ENCODE results near the gene DHX15.

The DHX15 gene

GRCh38 chr4:24582235-24582832 lies 2.0 kb downstream of the DHX15 start:
- no peak for DNase-seq

DNA sequence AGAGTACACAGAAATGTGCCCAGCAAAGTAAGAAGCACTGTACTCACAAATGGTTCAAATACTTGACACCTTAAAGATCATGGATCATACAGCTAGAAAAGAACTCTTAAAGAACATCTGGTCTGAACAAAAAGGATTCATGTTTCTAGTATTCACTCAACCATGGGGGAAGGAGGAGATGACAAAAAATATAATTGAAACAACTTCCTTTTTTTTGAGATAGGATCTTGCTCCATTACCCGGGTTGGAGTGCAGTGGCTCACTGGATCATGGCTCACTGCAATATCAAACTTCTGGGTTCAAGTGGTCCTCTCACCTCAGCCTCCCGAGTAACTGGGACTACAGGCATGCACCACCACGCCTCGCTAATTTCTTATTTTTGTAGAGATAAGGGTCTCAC lies 6.0 kb downstream of the DHX15 start:
- no peak for DNase-seq

- DNase-seq = no peak
Observed at GRCh38 chr4:24576276-24576675, 8.1 kb downstream of the DHX15 start.

DNA sequence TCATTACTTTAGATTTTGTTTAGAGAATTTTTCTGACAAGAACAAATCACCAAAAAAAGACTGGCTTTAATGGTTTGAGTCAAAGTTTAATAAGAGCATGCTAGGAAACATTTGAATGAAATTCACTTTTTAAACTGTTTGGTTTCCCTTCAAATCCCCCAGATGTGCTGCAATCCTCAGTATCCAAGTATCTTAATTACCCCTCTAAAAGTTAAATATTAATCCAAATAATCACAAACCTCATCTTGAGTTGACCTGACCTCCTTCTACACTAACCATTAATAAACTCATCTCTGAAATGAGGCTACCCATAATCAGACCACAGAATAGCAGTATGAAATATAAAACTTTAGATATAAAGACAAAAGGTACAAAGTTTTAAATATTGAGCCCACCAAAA lies 10.1 kb downstream of the DHX15 start:
- DNase-seq = no peak

GRCh38 chr4:24573582-24573981 lies 10.8 kb downstream of the DHX15 start:
- no peak for DNase-seq

DNA sequence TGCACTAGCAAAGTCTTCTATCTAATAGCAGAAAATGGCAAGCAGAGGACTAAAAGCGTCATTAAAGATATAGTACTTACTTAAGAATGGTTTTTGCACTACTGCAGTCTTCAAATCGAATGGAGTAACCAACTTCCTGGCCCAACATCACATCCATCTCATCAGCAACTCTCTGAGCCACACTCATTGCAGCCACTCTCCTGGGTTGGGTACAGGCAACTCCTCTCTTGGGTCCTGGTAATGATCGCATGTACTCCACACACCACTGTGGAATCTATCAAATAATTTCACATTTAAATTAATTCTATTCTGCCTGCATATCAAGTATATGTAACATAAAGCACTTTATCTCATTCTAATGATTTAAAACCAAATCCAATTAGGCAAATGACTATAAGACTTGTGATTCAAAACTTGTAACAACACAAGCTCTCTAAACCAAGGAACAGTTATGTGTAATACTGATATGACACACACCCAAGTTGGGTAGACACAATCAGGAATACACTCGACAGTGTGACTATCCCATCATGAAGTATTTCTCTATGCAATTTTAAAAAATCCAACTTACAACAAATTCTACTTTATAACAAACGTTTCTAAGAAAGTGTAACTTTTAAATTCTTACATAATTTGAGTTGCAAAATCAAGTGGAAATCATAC lies 13.6 kb downstream of the DHX15 start:
- DNase-seq = no peak

GRCh38 chr4:24570172-24570571 lies 14.2 kb downstream of the DHX15 start:
- DNase-seq = no peak

DNA sequence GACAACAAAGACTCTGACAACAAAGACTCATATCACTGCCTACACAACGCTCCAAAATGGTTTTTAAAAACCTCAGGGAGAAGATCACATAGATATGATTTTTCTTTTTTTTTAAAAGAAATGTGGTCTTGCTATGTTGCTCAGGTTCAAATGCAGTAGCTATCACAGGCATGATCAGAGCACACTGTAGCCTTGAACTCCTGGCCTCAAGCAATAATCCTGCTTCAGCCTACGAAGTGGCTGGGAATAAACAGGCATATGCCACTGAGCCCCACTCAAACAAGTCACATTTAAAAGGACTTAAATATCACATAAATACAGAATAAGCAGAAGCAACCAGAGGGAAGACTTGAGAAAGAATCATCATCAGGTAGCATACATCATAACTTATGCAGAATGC lies 14.7 kb downstream of the DHX15 start:
- no peak for DNase-seq

GRCh38 chr4:24568425-24568824 lies 15.9 kb downstream of the DHX15 start:
- no peak for DNase-seq

- DNase-seq = no peak
Observed at GRCh38 chr4:24565054-24565453, 19.3 kb downstream of the DHX15 start.

- no peak for DNase-seq
Observed at GRCh38 chr4:24564488-24564887, 19.9 kb downstream of the DHX15 start.

- DNase-seq = no peak
Observed at GRCh38 chr4:24561438-24562139, 22.8 kb downstream of the DHX15 start.

- no peak for DNase-seq
Observed at GRCh38 chr4:24560868-24561368, 23.4 kb downstream of the DHX15 start.

GRCh38 chr4:24559889-24560288 lies 24.5 kb downstream of the DHX15 start:
- DNase-seq = no peak

GRCh38 chr4:24559032-24559821 lies 25.1 kb downstream of the DHX15 start:
- no peak for DNase-seq

DNA sequence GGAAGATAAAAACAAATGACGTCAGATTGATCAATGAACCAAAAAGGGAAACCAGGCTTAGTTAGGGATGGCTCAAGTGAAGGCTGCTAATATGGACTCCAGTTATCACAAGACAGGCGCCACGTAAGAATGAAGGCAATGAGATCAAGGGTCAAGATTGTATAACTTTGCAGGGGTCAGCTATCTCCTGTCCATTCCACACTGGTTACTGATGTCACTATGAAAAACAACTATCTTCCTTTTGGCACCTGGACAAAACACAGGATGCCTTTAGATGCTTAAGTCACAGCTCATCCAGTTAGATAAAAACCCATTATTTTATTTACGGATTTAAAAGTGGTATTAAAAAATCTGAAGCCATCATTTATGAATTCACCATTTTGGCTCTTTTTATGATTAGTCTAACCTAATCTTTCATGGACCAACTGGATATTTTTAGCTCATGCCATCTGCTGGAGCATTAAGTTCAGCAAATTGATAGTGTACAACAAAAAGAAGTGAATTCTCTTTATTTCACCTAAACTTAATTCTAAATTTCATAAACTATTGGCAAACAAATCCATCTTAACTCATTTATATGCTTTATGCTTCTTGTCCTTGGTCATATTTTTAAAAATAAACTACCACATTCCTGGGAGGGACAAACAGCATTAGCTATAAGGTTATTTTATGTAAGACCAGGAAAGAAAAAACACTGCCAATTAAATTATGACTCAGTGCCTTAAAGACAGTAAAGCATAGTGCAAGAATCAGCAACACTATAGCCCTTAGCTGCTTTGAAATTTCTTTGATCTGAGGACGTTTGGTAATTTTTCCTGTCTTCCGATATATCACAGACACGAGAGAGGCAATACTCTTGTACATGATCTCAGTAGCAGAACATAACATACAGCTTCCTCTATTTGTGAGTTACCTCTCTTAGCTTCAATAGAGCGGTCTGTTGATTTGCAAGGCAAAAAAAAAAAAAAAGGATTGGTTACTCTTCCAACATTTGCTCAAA lies 27.0 kb downstream of the DHX15 start:
- no peak for DNase-seq

DNA sequence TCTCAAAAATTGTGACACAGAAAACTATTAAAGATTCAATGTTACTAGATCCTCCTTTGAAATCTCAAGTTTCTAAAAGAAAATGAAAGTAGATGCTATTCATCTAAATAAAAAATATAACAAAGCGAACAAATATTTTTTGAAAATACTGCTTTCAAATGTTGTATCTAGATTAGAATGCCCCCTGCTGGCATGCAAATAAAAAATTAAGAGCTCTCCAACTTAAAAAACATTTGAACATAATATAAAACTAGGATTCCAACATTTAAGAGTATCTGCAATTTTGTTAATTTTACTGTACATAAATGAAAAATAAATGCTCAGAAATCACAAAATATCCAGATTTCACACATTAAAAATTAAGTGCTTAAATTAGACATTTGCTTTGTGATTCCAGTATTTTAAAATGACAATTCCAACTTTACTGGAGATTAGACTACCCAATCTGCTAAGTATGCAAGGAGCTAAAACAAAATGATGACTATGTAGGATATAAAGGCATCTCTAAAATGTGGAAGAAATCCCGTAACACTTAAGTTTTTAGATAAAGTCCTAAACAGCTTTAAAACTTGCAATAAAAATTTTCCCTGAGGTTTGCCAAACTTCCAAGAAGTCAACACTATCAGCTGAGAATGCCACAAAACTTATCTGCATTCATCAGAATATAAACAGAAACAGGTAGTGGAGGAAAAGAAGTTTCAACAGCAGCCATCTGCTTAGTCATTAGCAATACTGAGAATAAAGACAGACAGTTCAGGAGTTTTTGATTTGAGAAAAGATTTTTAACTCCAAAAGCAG lies 32.7 kb downstream of the DHX15 start:
- no peak for DNase-seq

DNA sequence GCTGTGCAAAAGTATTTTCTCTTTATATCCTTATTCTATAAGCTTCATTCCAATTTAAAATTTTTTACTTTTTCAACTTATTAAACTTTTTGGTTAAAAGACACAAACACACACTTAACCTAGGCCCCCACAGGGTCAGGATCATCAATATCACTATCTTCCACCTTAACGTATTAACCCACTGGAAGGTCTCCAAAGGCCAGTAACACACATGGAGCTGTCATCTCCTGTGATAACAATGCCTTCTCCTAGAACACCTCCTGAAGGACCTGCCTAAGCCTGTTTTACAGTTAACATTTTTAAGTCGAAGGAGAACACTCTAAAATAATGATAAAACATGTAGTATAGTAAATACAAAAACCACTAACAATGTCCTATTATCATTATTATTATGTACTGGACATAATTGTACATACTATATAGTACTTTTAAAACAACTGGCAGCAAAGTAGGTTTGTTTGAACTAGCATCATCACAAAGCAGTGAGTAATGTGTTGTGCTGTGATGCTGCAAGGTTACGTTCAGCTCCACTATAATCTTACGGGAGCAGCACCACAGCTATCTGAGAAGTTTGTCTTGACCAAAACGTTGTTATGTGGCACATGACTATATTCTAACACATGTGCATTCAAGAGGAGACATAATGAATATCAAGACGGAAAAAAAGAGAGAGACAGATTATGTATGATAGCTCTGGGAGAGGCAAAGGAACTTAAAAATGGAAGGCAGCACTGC lies 33.7 kb downstream of the DHX15 start:
- DNase-seq = no peak

GRCh38 chr4:24547979-24548378 lies 36.4 kb downstream of the DHX15 start:
- no peak for DNase-seq

DNA sequence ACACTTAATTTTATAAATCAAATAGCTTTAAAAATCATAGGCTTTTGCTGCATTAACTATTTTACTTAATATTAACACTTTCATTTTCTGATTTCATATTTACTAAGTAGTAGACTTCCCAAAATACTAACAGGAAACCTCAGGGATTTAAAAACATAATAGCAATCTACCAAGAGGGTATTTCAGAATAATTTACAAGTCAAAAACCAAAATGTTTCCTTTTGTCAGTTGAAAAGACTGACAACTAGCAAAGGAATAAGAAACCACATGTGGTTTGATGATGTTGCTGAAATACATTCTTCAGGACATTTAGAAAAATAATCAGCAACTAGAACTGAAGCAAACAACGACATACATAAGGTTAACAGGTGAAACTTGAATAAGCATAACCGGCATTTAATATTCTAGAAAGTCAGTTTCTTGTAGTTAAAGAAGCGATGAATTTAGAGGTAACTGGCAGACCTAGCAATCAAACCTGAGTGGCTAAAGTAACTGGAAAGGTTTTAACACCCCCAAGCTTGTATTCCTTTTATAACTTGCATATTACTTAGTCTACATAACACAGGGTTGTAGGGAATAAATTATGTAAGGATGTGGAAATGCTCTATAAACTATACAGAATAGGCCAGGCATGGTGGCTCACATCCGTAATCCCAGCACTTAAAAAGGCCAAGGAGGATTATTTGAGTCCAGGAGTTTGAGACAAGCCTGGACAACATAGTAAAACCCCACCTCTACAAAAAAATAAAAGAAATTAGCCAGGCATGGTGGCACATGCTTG lies 40.0 kb downstream of the DHX15 start:
- no peak for DNase-seq
